Stimulated activated CD8-positive, alpha-beta memory T cell treated with anti-CD3 and anti-CD28 coated beads, Interleukin-15, amount 100 ng/mL, for 48 hours (primary cell): Measurements from ENCODE around the gene WNT3A.

Experiments
- DNase-seq, 2 donors: peaks; one replicate each; pipeline ENCODE4 v3.0.0-alpha.2; 2020; ENCODE audit warnings: low read depth in 2 of 2

The WNT3A gene

DNA sequence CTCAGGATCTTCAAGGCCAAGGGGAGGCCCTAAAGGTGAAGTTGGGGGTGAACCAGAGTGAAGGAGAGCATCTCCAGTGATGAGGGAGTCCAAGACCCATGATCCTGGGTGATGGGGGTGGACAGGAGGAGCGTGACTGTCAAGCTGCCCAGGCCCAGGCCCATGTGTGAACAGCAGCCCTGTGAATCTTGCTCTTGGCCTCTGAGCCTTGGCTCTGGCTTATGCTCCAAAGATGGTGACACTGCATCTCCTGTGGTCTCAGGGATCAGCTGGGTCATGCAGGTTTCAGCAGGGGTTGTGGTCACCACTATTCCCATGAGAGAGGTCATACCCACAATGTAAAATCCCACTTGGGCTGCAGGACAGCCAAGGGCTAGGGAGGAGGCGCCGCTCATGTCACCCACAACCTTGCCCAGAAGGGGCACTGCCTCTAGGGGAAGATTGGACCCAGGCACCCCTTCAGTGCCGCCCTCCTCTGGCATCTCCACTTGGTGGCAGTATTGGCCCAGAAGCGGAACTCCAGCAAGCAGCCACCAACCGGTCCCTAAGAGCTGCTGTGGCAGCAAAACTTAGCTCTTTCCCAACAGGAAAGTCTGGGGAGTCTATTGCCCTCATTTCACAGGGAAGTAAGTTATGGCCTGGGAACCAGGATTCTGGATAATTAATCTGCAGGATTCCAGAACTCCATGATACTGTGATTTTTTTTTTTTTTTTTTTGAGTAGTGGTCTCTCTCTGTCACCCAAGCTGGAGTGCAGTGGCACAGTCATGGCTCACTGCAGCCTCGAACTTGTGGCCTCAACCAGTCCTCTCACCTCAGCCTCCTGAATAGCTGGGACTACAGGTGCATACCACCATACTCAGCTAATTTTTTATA lies 7.5 kb upstream of the WNT3A start:
- DNase-seq = peak; percentile 49 to 50

DNA sequence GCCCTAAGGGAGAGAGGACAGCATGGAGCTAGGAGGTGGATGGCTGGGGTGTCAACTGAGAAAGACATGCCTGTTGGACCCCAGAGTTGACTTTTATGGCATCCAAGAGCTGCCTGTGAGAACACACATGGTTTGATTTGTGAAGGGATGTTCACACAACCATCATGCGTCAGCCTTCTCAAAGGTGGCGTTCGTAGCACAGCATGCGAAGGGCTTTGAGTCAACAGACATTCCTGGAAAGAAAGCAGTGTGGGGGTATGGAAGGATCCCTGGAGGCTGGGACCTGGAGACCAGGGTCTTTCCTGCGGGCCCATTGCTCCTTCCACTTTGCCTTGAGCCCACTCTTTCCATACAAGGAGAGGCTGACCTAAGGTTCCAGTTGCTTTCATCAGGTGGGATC lies 6.4 kb upstream of the WNT3A start:
- DNase-seq = no peak

GRCh38 chr1:228000836-228001563 lies 5.8 kb upstream of the WNT3A start:
- DNase-seq = no peak

- no peak for DNase-seq
These were observed 4.9 kb upstream of the WNT3A start for GRCh38 chr1:228001738-228002535.

GRCh38 chr1:228002792-228003191 lies 4.0 kb upstream of the WNT3A start:
- no peak for DNase-seq

DNA sequence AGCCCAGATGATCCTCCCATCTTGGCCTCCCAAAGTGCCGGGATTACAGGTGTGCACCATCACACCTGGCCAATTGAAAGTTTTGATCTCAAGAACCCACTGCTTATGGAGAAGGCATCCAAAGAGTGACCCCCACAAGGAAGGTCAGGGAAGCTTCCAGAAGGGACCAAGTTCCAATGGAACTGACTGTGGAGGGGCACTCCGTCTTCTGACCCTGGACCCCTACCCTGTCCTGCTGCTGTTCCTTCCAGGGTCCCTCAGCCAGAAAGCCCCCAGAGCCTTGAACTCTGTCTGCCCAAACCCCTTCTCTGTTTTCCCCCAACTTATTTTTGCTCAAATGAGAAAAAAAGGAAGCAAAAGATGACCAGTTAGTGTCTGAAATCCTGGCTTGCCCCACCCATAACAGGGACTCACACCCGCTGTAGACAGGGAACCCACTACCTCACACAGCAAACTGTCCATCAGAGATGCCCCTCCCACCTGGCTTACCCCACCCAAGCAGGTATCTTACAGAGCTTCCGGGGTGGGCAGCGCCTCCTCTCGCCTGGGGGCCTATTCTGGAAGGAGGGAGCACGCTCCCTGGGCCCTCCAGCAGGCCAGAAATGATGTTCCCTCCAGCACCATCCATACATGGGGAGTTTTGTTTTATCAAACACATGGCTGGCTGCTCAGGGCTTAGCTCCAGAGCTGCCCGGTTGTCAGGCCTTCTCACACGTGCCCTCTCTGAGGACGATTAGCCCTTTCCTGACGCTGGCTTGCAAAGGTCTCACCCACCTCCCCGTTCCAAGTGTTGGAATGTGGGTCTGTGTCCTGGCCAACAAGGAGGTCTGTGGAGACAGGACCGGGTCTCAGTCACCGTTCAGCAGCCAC lies 3.1 kb upstream of the WNT3A start:
- DNase-seq = no peak

- DNase-seq = no peak
These were observed 2.4 kb upstream of the WNT3A start for GRCh38 chr1:228004331-228004855.

DNA sequence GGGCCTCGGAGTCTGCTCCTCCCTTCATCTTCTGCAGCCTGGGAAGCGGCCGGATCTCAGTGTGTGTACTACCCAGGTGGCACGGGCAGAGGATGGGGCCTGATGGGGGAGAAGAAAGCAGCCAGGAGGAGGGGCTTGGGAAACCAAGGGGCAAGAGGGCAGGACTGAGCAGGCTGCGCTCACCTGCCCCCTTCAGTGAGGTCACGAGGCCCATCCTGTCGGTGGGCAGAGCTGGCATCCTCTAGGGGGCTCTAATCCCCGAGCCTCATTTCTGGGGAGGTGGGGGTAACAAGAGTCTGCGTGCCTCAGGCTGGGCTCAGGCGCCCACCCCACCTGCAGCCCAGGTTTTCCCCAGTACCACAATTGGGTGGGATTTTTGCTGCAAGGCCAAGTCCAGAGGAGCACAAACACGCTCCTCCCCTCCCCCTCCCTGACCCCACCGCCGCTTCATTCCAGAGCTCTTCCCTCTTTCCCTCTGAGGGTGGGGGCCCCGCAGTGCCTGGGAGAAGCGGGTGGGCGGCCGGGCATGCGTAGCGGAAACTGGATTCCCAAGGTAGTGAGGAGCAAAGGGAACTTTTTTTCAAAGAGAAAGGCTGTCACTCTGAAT lies 1.8 kb upstream of the WNT3A start:
- no peak for DNase-seq

DNA sequence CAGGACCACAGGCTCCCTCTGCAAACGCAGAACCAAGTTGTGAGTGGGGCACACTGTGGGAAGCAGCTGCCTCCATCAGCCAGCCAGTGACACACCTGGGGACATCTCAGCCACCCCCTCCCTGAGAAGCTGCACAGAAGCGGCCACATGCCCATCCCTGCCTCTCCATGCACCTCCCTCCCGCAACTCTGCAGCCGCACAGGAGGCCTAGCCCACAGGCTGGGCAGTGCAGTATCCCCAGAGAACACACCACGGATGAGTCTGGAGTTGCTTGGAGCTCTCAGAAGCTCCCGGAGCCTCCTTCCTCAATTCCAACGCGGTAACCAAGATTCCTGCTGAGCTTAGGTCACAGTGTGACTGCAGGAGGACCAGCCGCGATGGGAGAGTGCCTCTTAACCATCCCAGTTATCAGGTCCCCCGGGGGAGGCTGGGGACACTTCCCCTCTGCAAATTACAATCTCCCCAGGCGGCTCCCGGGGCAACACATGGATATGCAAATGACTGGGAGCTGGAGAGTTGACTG lies 1.2 kb upstream of the WNT3A start:
- no peak for DNase-seq

GRCh38 chr1:228006034-228006785 lies 588 bp upstream of the WNT3A start:
- no peak for DNase-seq

DNA sequence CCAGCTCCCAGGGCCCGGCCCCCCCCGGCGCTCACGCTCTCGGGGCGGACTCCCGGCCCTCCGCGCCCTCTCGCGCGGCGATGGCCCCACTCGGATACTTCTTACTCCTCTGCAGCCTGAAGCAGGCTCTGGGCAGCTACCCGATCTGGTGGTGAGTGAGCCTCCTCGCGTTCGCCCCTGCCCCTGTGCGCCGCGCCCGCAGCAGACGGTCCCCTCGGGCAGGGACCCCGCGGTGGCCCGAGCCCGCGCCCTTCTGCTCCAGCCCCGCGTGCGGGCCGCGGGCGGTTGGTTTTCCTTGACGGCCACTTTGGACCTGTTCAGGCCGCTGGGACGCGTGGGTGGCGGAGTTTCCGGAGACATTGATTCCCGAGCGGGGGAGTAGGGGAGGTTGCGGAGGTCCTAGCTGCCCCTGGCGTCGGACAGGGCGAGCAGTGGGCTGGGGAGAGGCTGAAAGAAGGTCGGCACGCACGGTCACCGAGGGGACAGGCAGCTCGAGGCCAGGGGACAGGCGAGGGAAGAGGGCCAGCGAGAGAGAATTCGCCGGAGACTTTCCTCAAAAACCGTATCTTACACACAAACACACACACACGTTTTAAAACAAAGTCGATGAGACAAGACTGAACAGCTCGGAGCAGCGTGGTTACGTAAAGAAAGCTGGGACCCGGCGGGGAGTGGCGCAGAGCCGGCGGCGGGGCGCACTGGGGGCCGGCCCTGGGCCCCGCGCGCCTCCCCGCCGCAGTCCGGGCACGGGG lies 427 bp downstream of the WNT3A start:
- no peak for DNase-seq

DNA sequence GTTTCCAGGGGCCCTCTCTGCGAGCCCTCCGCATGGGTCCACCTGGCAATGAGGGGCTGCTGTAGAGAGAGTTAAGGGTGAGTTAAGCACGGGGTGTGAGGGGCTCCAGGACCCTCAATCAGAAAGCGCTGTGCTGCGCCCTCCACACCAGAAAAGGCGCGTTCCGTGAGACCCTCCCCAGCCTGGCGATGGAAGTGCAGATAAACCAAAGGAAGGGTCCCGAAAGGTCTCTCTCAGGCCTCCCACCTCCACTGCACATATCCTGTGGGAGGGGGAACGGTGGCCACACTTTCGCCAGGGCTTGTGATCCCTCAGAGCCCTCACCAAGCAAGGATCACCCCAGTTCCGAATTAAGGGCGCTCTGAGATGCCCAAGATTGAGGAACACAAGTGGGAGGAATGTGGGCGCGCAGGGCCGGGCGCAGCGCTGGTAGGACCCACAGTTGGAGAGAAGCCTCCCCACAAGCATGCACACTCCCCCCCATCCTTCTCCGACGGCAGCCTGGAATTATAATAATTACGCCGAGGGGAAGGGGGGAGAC lies 1.1 kb downstream of the WNT3A start:
- no peak for DNase-seq

DNA sequence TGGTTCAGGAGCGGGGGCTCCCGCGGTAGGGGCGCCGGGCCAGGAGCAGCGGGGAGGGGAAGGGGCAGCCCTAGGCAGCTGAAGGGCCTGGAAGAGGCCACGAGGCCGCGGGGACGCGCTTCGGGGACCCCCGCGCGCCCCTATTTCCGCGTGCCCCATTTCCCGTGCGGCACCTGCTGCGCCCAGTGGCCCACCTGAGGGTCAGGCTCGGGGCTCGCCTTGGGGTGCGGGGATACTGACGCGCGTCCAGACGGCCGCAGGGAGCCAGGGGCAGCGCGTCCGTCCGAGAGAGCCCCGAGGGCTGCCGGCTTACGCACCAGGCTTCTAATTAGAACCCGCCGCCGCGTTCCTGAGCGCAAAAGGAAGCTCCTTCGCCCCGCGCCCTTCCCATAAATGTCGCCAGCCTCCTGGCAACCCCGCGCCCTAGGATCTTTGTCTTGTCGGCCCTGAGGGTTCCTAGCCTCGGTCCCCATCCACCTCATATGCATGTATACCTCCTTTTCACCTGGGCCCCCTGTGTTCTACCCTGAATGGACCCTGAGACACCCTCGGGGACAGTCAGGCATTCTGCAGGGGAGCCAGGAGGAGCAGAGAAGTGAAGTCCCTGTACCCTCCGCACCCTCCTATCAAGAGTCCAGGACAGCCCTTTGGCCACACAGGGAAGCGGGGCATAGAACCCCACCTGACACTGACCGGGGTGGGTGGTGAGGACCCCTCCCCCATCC lies 1.8 kb downstream of the WNT3A start:
- DNase-seq = no peak

DNA sequence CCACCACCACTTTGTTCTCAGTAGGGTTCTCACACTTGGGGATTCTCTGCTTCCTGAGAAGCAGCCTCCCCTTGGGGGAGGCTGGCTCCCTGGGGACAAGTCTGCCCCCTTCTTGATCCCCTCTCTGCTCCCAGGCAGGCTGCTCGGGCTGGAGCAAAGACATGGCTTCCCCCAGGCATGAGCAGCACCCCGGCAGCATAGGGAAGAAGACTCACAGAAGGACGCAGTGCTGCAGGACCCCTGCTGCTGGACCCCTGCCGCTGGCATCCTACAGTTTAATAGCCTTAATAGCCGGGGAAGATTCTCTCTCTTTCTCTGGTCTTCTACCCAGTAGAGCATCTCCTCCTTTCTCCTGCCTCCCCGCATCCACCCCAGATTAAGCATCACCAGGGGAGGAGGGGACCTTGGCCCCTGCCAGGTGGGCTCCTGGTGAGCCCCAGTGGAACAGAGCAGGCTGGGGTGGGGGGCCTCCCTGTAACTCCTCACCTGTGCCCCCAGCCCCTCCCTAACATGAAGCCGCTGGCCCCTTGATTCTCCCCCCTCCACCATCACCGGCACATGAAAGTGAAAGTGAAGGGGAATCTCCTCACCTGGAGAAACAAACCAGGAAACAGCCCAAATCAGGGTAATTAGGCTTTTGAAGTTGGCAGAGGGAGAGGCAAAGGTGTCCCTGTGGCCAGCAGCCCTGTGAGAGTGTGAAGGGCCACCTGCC lies 2.5 kb downstream of the WNT3A start:
- DNase-seq = no peak

DNA sequence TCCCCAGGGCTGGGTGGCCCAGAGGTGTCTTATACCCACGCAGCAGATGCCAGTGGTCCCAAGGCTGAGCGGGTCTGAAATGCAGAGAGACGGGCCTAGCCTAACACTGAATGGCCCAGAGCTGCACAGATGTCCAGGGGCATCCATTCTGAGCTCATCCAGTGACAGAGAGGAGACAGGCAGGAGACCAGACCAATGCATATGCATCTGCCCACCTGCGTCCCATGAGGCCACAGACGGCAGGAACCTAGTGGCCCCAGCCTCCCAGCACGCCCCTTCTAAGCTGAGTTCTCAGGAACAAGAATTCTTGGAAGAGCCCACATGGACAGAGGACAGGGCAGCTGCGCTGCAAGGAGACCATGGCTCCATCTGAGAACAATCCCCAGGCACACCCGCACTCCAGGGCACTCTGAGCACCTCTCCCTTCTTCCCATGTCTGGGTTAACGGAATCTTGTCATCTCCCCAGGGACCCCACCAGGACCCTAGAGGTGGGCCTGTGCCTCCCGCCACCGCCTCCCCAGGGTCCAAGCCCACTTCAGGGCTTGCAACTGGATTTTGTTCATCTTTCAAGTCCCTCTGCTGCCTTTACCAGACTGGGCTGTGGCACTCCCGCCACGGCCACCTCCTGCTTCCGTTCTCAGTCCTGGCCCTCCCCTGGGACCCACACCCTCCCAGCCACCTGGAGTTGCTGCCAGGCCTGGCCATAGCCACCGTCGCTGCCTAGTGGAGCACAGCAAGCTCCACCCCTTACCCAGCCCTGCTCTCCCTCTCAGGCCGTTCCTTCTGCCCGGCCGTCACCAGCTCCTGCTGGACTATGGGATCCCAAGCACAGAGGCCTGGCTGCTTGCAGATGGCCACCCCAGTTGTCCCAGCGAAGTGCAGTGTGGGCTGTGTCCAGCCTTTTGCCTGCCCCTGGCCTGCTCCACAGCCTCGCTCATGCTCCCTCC lies 3.3 kb downstream of the WNT3A start:
- no peak for DNase-seq

DNA sequence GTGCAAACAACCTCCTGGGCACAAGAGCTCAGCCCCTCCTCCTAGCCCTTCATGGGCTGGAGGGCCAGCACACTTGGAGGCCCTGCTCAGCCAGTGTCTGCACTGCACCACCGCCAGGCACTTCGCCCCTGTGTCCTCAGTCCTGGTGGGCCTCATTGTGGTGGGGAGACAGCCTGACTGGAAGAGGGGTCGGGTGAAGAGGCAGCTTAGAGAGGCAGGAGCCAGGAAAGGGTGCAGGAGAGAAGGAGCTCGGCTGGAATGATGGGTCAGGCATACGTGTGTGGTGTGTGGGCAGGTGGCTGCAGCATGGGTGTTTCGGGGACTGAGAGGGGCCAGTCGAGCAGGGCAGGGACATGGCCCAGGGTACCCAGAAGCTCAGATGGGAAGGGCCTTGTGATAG lies 4.1 kb downstream of the WNT3A start:
- DNase-seq = no peak
